GM23338 (cell line): ENCODE data around the gene OR10W1.

Experiments
- CREB1 ChIP-seq: fragments of 250-450 bp; sonication (Bioruptor Pico); IDR thresholded peaks from 2 replicates; pipeline ENCODE4 v1.5.0; 2020; ENCODE audit warnings: low read depth, mild to moderate bottlenecking, moderate library complexity
- EZH2 ChIP-seq: fragments of 200-600 bp; sonication (generic); IDR thresholded peaks from one replicate; pipeline ENCODE4 v1.8.0; 2017; ENCODE audit warnings: antibody characterized with exemption, mild to moderate bottlenecking, low read depth; ENCODE audit not compliant: unreplicated experiment
- EZH2phosphoT487 ChIP-seq: fragments of 200-600 bp; sonication (generic); IDR thresholded peaks from one replicate; pipeline ENCODE4 v1.8.1; 2018; ENCODE audit warnings: antibody characterized with exemption; ENCODE audit not compliant: unreplicated experiment
- JUNB ChIP-seq: IDR thresholded peaks from one replicate; pipeline ENCODE4 v1.6.1; 2016; ENCODE audit warnings: antibody characterized with exemption; ENCODE audit not compliant: unreplicated experiment
- NANOG ChIP-seq: IDR thresholded peaks from 2 replicates; pipeline ENCODE4 v1.6.1; 2016; ENCODE audit warnings: antibody characterized with exemption, borderline replicate concordance
- POLR2AphosphoS5 ChIP-seq: IDR thresholded peaks from 2 replicates; pipeline ENCODE4 v1.6.1; 2016; ENCODE audit warnings: antibody characterized with exemption, low read depth
- REST ChIP-seq: IDR thresholded peaks from one replicate; pipeline ENCODE4 v1.6.1; 2018; ENCODE audit warnings: antibody characterized with exemption; ENCODE audit not compliant: unreplicated experiment
- STAT1 ChIP-seq: IDR thresholded peaks from one replicate; pipeline ENCODE4 v1.6.1; 2016; ENCODE audit warnings: antibody characterized with exemption; ENCODE audit not compliant: unreplicated experiment
- ZNF114 ChIP-seq: fragments of 250-450 bp; sonication (Bioruptor Pico); IDR thresholded peaks from 2 replicates; pipeline ENCODE4 v1.5.0; 2020; ENCODE audit warnings: mild to moderate bottlenecking, moderate library complexity
- ZNF331 ChIP-seq: fragments of 250-450 bp; sonication (Bioruptor Pico); IDR thresholded peaks from 2 replicates; pipeline ENCODE4 v1.5.0; 2020; ENCODE audit warnings: low read depth, mild to moderate bottlenecking, moderate library complexity
- TF ChIP-seq, protein P1 (sequence below), 2 experiments: fragments of 200-600 bp in 1 of 2; sonication (generic) in 1 of 2; conservative IDR thresholded peaks; 2 replicates each; pipeline versions ENCODE4 v1.5.1 to v1.6.1; 2016 to 2017; ENCODE audit warnings: antibody characterized with exemption in 2 of 2, low read depth in 2 of 2, mild to moderate bottlenecking in 2 of 2, moderate library complexity in 1 of 2
- TF ChIP-seq, protein P2 (sequence below): IDR thresholded peaks from 2 replicates; pipeline ENCODE4 v1.6.1; 2016; ENCODE audit warnings: antibody characterized with exemption

GRCh38 chr11:58275002-58275401 is 6.9 kb upstream of the OR10W1 start:
- TF ChIP-seq, protein P1, sequence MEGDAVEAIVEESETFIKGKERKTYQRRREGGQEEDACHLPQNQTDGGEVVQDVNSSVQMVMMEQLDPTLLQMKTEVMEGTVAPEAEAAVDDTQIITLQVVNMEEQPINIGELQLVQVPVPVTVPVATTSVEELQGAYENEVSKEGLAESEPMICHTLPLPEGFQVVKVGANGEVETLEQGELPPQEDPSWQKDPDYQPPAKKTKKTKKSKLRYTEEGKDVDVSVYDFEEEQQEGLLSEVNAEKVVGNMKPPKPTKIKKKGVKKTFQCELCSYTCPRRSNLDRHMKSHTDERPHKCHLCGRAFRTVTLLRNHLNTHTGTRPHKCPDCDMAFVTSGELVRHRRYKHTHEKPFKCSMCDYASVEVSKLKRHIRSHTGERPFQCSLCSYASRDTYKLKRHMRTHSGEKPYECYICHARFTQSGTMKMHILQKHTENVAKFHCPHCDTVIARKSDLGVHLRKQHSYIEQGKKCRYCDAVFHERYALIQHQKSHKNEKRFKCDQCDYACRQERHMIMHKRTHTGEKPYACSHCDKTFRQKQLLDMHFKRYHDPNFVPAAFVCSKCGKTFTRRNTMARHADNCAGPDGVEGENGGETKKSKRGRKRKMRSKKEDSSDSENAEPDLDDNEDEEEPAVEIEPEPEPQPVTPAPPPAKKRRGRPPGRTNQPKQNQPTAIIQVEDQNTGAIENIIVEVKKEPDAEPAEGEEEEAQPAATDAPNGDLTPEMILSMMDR (conservative IDR thresholded peaks at IDR 0.05; ENCODE audit: low read depth in 2 of 2), result no peak
- TF ChIP-seq REST (no peak), EZH2phosphoT487 (no peak), POLR2AphosphoS5 (no peak), EZH2 (no peak), ZNF331 (no peak), CREB1 (CRISPR knock-in tag) (no peak), JUNB (no peak), NANOG (no peak), ZNF114 (CRISPR knock-in tag) (no peak), STAT1 (no peak)
- TF ChIP-seq, protein P2, sequence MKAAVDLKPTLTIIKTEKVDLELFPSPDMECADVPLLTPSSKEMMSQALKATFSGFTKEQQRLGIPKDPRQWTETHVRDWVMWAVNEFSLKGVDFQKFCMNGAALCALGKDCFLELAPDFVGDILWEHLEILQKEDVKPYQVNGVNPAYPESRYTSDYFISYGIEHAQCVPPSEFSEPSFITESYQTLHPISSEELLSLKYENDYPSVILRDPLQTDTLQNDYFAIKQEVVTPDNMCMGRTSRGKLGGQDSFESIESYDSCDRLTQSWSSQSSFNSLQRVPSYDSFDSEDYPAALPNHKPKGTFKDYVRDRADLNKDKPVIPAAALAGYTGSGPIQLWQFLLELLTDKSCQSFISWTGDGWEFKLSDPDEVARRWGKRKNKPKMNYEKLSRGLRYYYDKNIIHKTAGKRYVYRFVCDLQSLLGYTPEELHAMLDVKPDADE, result no peak
